MM.1S (cell line): Measurements from ENCODE around the gene TTC38.
"Not testable (repeated sequence)": the region's sequence is repeated elsewhere in the genome, so short reads cannot be mapped to it uniquely, and the experiment has no call there.

Source experiments
- DNase-seq: peaks from one replicate; pipeline ENCODE4 v3.0.0-alpha.2; 2015
- H2AFZ ChIP-seq: fragments of 300-600 bp; sonication (generic); 2 replicates; pipeline ENCODE4 v1.6.0; 2016; ENCODE audit warnings: antibody characterized with exemption, low read length
- H3F3A ChIP-seq: fragments of 300-600 bp; sonication (generic); 2 replicates; pipeline ENCODE4 v1.6.1; 2016; ENCODE audit warnings: mild to moderate bottlenecking, antibody characterized with exemption, low read length, moderate library complexity, mixed read lengths; ENCODE audit not compliant: insufficient read depth
- H3K27ac ChIP-seq: fragments of 300-600 bp; sonication (generic); 2 replicates; pipeline ENCODE4 v1.5.1; 2016; ENCODE audit warnings: mild to moderate bottlenecking, low read length
- H3K27me3 ChIP-seq: fragments of 300-600 bp; sonication (generic); replicated peaks from 2 replicates; pipeline ENCODE4 v1.6.0; 2016; ENCODE audit warnings: low read length; ENCODE audit not compliant: insufficient read depth
- H3K36me3 ChIP-seq: fragments of 300-600 bp; sonication (generic); replicated peaks from 2 replicates; pipeline ENCODE4 v1.6.1; 2016; ENCODE audit warnings: mild to moderate bottlenecking, low read length, mixed read lengths; ENCODE audit not compliant: insufficient read depth
- H3K4me1 ChIP-seq: fragments of 300-600 bp; sonication (generic); 2 replicates; pipeline ENCODE4 v1.6.1; 2016; ENCODE audit warnings: low read length, mixed read lengths
- H3K4me2 ChIP-seq: fragments of 300-600 bp; sonication (generic); 2 replicates; pipeline ENCODE4 v1.6.0; 2016; ENCODE audit warnings: low read depth, low read length
- H3K4me3 ChIP-seq: fragments of 300-600 bp; sonication (generic); 2 replicates; pipeline ENCODE4 v1.5.1; 2016; ENCODE audit warnings: low read length, mixed read lengths
- H3K79me2 ChIP-seq: fragments of 300-600 bp; sonication (generic); 2 replicates; pipeline ENCODE4 v1.6.1; 2016; ENCODE audit warnings: mixed run types, low read length, mixed read lengths
- H3K9ac ChIP-seq: fragments of 300-600 bp; sonication (generic); 2 replicates; pipeline ENCODE4 v1.6.1; 2016; ENCODE audit warnings: low read length, mixed read lengths
- H3K9me2 ChIP-seq: fragments of 300-600 bp; sonication (generic); replicated peaks from 2 replicates; pipeline ENCODE4 v1.6.1; 2016; ENCODE audit warnings: mild to moderate bottlenecking, low read length, mixed read lengths; ENCODE audit not compliant: insufficient read depth
- H3K9me3 ChIP-seq: fragments of 300-600 bp; sonication (generic); replicated peaks from 2 replicates; pipeline ENCODE4 v1.6.1; 2016; ENCODE audit warnings: mild to moderate bottlenecking, low read length, mixed read lengths; ENCODE audit not compliant: insufficient read depth
- H4K20me1 ChIP-seq: fragments of 300-600 bp; sonication (generic); 2 replicates; pipeline ENCODE4 v1.6.1; 2016; ENCODE audit warnings: mild to moderate bottlenecking, low read length, moderate library complexity, mixed read lengths; ENCODE audit not compliant: insufficient read depth
- CTCF ChIP-seq: fragments of 300-600 bp; sonication (generic); IDR thresholded peaks from 2 replicates; pipeline ENCODE4 v1.5.1; 2016; ENCODE audit warnings: antibody characterized with exemption, low read length, mixed read lengths
- EZH2 ChIP-seq: fragments of 300-600 bp; sonication (generic); optimal IDR thresholded peaks from 2 replicates; pipeline ENCODE3; 2017; ENCODE audit warnings: low read depth, mild to moderate bottlenecking, antibody characterized with exemption, low read length, mixed read lengths
- EZH2phosphoT487 ChIP-seq: fragments of 300-600 bp; sonication (generic); IDR thresholded peaks from 2 replicates; pipeline ENCODE4 v1.6.1; 2018; ENCODE audit warnings: antibody characterized with exemption, low read length

The TTC38 gene

GRCh38 chr22:46263216-46263590 is 4.6 kb upstream of the TTC38 start, which contains the start of gene PKDREJ:
PKDREJ (minus strand) TSS chr22:46263343; CDS start chr22:46263322, 21 bp downstream.
- Histone ChIP-seq H3K4me3 (no peak within 1 kb of the TSS), H3K27me3 (peaks cover 35% of the 10 kb centered on the region), H3K9ac (no peak within 1 kb of the TSS), H3K9me2 (no peaks in the 10 kb centered on the region), H3K9me3 (no peaks in the 10 kb centered on the region), H3F3A (no peaks in the 10 kb centered on the region), H3K27ac (no peak within 1 kb of the TSS), H3K4me2 (no peak within 1 kb of the TSS), H3K36me3 (no peaks in the 10 kb centered on the region), H4K20me1 (no peaks in the 10 kb centered on the region), H3K4me1 (no peaks in the 10 kb centered on the region; the same call in 1 of the 2 replicates), H3K79me2 (no peaks in the 10 kb centered on the region), H2AFZ (no peak within 1 kb of the TSS)
- no peak for DNase-seq
- no peak for TF ChIP-seq EZH2phosphoT487
- no peak for TF ChIP-seq CTCF
- no peak for TF ChIP-seq EZH2

GRCh38 chr22:46264520-46264919 is 3.3 kb upstream of the TTC38 start:
- H3K27me3 ChIP-seq = peaks cover 24% of the 10 kb centered on the region
- not testable (repeated sequence) for H3K27ac ChIP-seq, H3K4me3 ChIP-seq, H3K79me2 ChIP-seq, DNase-seq, H3K4me2 ChIP-seq, H3K4me1 ChIP-seq, H3F3A ChIP-seq, H3K9ac ChIP-seq, H3K36me3 ChIP-seq, H3K9me2 ChIP-seq, H2AFZ ChIP-seq, H4K20me1 ChIP-seq, H3K9me3 ChIP-seq

GRCh38 chr22:46265627-46266026 is 2.2 kb upstream of the TTC38 start:
- not testable (repeated sequence) for H3K36me3 ChIP-seq, H3K9me3 ChIP-seq, H3K9me2 ChIP-seq, H3K79me2 ChIP-seq, H3K4me3 ChIP-seq, H3F3A ChIP-seq, H3K27ac ChIP-seq, H3K4me2 ChIP-seq, DNase-seq, H4K20me1 ChIP-seq, H2AFZ ChIP-seq, H3K9ac ChIP-seq, H3K4me1 ChIP-seq
- peaks cover 17% of the 10 kb centered on the region for H3K27me3 ChIP-seq

- no peak for TF ChIP-seq EZH2phosphoT487
- TF ChIP-seq CTCF = no peak
- TF ChIP-seq EZH2 = no peak
- H3K9ac ChIP-seq = no peak overlapping the region
Observed at GRCh38 chr22:46269564-46269963, 1.8 kb downstream of the TTC38 start.

More at GRCh38 chr22:46269564-46269963, 1.8 kb downstream of the TTC38 start:
- no peaks in the 10 kb centered on the region for H3F3A ChIP-seq
- H3K9me3 ChIP-seq = no peaks in the 10 kb centered on the region
- no peaks in the 10 kb centered on the region for H4K20me1 ChIP-seq
- no peaks in the 10 kb centered on the region for H3K9me2 ChIP-seq
- no peak overlapping the region for H3K27ac ChIP-seq
- H3K4me1 ChIP-seq = no peaks in the 10 kb centered on the region; the same call in 1 of the 2 replicates
- no peaks in the 10 kb centered on the region for H3K36me3 ChIP-seq
- no peak overlapping the region for H3K4me3 ChIP-seq
- no peak for DNase-seq
- H3K4me2 ChIP-seq = no peak overlapping the region
- H2AFZ ChIP-seq = no peak overlapping the region
- peaks cover 5% of the 10 kb centered on the region; the same call in 1 of the 2 replicates for H3K27me3 ChIP-seq
- no peaks in the 10 kb centered on the region for H3K79me2 ChIP-seq
